Measurements from ENCODE around the gene GTPBP4.
A peak's percentile ranks its signal among the peaks of the same experiment; 100 is the strongest.
"Not testable (repeated sequence)": the region's sequence is repeated elsewhere in the genome, so short reads cannot be mapped to it uniquely, and the experiment has no call there.

GTPBP4 gene

GRCh38 chr10:1024103-1024502 lies 35.9 kb downstream of the GTPBP4 start:
- DNase-seq (ENCODE audit: low read depth in 2 of 2, low spot score in 1 of 2) = no peak

- DNase-seq (ENCODE audit: low read depth in 2 of 2, low spot score in 1 of 2) = no peak
Observed at GRCh38 chr10:1025683-1026082, 37.4 kb downstream of the GTPBP4 start, which contains the start of gene IDI2. TSS of gene IDI2 (minus strand) at chr10:1025859. CDS start at chr10:1024723, 1,136 bp downstream.

GRCh38 chr10:1026578-1026977 lies 38.3 kb downstream of the GTPBP4 start:
- no peak for DNase-seq (ENCODE audit: low read depth in 2 of 2, low spot score in 1 of 2)

- no peak for DNase-seq (ENCODE audit: low read depth in 2 of 2, low spot score in 1 of 2)
Observed at GRCh38 chr10:1029838-1030237, 41.6 kb downstream of the GTPBP4 start.

- no peak for DNase-seq (ENCODE audit: low read depth in 2 of 2, low spot score in 1 of 2)
Observed at GRCh38 chr10:1033601-1034000, 45.4 kb downstream of the GTPBP4 start.

GRCh38 chr10:1034758-1035157 lies 46.5 kb downstream of the GTPBP4 start:
- DNase-seq (ENCODE audit: low read depth in 2 of 2, low spot score in 1 of 2) = no peak

GRCh38 chr10:1035201-1035600 lies 47.0 kb downstream of the GTPBP4 start:
- no peak for DNase-seq (ENCODE audit: low read depth in 2 of 2, low spot score in 1 of 2)

- DNase-seq (ENCODE audit: low read depth in 2 of 2, low spot score in 1 of 2) = no peak
Observed at GRCh38 chr10:1036341-1036791, 48.1 kb downstream of the GTPBP4 start.

- DNase-seq (ENCODE audit: low read depth in 2 of 2, low spot score in 1 of 2) = no peak
Observed at GRCh38 chr10:1037098-1037497, 48.9 kb downstream of the GTPBP4 start.

- DNase-seq (ENCODE audit: low read depth in 2 of 2, low spot score in 1 of 2) = not testable (repeated sequence)
Observed at GRCh38 chr10:1038769-1039168, 50.5 kb downstream of the GTPBP4 start.

- DNase-seq (ENCODE audit: low read depth in 2 of 2, low spot score in 1 of 2) = no peak
Observed at GRCh38 chr10:1040133-1040532, 51.9 kb downstream of the GTPBP4 start.

GRCh38 chr10:1041514-1041913 lies 53.3 kb downstream of the GTPBP4 start:
- DNase-seq (ENCODE audit: low read depth in 2 of 2, low spot score in 1 of 2) = no peak

GRCh38 chr10:1043532-1043995 lies 55.3 kb downstream of the GTPBP4 start:
- no peak for DNase-seq (ENCODE audit: low read depth in 2 of 2, low spot score in 1 of 2)

- no peak for DNase-seq (ENCODE audit: low read depth in 2 of 2, low spot score in 1 of 2)
Observed at GRCh38 chr10:1044146-1044545, 55.9 kb downstream of the GTPBP4 start.

GRCh38 chr10:1044964-1045363 lies 56.7 kb downstream of the GTPBP4 start:
- no peak for DNase-seq (ENCODE audit: low read depth in 2 of 2, low spot score in 1 of 2)

GRCh38 chr10:1045415-1045814 lies 57.2 kb downstream of the GTPBP4 start:
- DNase-seq (ENCODE audit: low read depth in 2 of 2, low spot score in 1 of 2) = no peak

- DNase-seq (ENCODE audit: low read depth in 2 of 2, low spot score in 1 of 2) = no peak
Observed at GRCh38 chr10:1047937-1048336, 59.7 kb downstream of the GTPBP4 start.

- no peak for DNase-seq (ENCODE audit: low read depth in 2 of 2, low spot score in 1 of 2)
Observed at GRCh38 chr10:1048349-1048731, 60.1 kb downstream of the GTPBP4 start.

- DNase-seq (ENCODE audit: low read depth in 2 of 2, low spot score in 1 of 2) = peak; percentile 88 to 94
Observed at GRCh38 chr10:1048732-1049424, 60.6 kb downstream of the GTPBP4 start, which contains the start of gene IDI1. TSS of gene IDI1 (minus strand) at chr10:1049119. CDS start at chr10:1049003, 116 bp downstream.

GRCh38 chr10:1049425-1049958 lies 61.3 kb downstream of the GTPBP4 start:
- DNase-seq (ENCODE audit: low read depth in 2 of 2, low spot score in 1 of 2) = no peak

- DNase-seq (ENCODE audit: low read depth in 2 of 2, low spot score in 1 of 2) = no peak
Observed at GRCh38 chr10:1050145-1050544, 61.9 kb downstream of the GTPBP4 start.

- DNase-seq (ENCODE audit: low read depth in 2 of 2, low spot score in 1 of 2) = no peak
Observed at GRCh38 chr10:1050554-1050953, 62.3 kb downstream of the GTPBP4 start.

GRCh38 chr10:1054684-1055083 lies 66.5 kb downstream of the GTPBP4 start:
- DNase-seq (ENCODE audit: low read depth in 2 of 2, low spot score in 1 of 2) = no peak
